Measurements from ENCODE around the gene CUL9. TPM values are rescaled to one million over a fixed set of nuclear protein-coding genes. Genes with fewer than 3 reads are reported as not detected.

CUL9 gene
- total RNA-seq, 1 donor = 34.4 TPM

DNA sequence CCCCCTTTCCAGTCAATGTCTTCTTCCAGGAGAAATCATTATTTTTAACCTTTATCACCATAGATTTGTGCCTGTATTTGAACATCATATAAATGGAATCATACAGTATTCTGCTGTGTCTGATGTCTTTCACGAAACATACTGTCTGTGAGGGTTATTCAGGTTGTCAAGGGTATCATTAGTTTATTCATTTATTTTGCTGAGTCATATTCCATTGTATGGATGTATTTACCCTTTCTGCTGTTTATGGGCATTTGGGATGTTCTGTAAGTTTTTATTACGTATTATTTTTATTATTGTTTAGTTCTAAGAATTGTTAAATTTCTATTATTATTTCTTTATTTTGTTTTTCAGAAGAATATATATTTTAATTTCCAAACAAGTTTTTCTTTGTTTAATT is 25.3 kb downstream of the CUL9 start:
- Histone ChIP-seq H3K36me3 (ENCODE audit: insufficient read depth, low read length) (peaks cover 23% of the 10 kb centered on the region), H3K9me3 (ENCODE audit: low read depth, low read length) (no peaks in the 10 kb centered on the region), H3K79me2 (ENCODE audit: insufficient read depth, low read length) (no peaks in the 10 kb centered on the region), H4K20me1 (ENCODE audit: insufficient read depth, low read length) (no peaks in the 10 kb centered on the region), H3K4me3 (ENCODE audit: insufficient read depth, low read length) (no peak overlapping the region), H2AFZ (ENCODE audit: low read length) (no peak overlapping the region), H3K4me1 (ENCODE audit: insufficient read depth, low read length) (no peaks in the 10 kb centered on the region), H3K4me2 (ENCODE audit: insufficient read depth, low read length) (no peak overlapping the region), H3K27ac (ENCODE audit: low read depth, low read length) (no peak overlapping the region), H3K27me3 (ENCODE audit: insufficient read depth, low read length) (no peaks in the 10 kb centered on the region)
- TF ChIP-seq, protein P1, sequence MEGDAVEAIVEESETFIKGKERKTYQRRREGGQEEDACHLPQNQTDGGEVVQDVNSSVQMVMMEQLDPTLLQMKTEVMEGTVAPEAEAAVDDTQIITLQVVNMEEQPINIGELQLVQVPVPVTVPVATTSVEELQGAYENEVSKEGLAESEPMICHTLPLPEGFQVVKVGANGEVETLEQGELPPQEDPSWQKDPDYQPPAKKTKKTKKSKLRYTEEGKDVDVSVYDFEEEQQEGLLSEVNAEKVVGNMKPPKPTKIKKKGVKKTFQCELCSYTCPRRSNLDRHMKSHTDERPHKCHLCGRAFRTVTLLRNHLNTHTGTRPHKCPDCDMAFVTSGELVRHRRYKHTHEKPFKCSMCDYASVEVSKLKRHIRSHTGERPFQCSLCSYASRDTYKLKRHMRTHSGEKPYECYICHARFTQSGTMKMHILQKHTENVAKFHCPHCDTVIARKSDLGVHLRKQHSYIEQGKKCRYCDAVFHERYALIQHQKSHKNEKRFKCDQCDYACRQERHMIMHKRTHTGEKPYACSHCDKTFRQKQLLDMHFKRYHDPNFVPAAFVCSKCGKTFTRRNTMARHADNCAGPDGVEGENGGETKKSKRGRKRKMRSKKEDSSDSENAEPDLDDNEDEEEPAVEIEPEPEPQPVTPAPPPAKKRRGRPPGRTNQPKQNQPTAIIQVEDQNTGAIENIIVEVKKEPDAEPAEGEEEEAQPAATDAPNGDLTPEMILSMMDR (IDR thresholded peaks at IDR 0.05; ENCODE audit: extremely low read depth, low read depth, low read length) = no peak
- DNase-seq (ENCODE audit: insufficient read length, low spot score, missing footprints) = no peak

DNA sequence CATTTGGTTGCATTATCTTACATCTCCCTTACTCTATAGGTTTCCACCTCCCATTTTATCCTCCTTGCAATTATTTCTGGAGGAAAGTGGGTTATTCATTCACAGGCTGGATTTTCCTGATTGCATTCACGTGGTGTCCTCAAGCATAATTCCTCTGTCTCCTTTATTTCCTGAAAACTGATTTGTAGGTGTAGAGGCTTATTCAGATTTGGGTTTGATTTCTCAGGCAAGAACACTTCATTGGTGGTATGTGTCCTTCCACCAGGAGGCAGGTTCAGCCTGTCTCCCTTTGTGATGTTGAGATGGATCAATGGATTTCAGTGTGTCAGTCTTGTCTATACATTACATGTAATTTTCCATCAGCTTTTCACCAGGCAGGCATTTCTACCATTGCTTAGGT is 30.0 kb downstream of the CUL9 start:
- no peak overlapping the region for H3K4me2 ChIP-seq (ENCODE audit: insufficient read depth, low read length)
- no peaks in the 10 kb centered on the region for H3K27me3 ChIP-seq (ENCODE audit: insufficient read depth, low read length)
- peak; percentile 6 for DNase-seq (ENCODE audit: insufficient read length, low spot score, missing footprints)
- H2AFZ ChIP-seq (ENCODE audit: low read length) = no peak overlapping the region
- no peaks in the 10 kb centered on the region for H3K79me2 ChIP-seq (ENCODE audit: insufficient read depth, low read length)
- no peak overlapping the region for H3K4me3 ChIP-seq (ENCODE audit: insufficient read depth, low read length)
- peaks cover 32% of the 10 kb centered on the region for H3K36me3 ChIP-seq (ENCODE audit: insufficient read depth, low read length)
- no peaks in the 10 kb centered on the region for H3K9me3 ChIP-seq (ENCODE audit: low read depth, low read length)
- no peaks in the 10 kb centered on the region for H3K4me1 ChIP-seq (ENCODE audit: insufficient read depth, low read length)
- no peaks in the 10 kb centered on the region for H4K20me1 ChIP-seq (ENCODE audit: insufficient read depth, low read length)
- TF ChIP-seq, protein P1 (IDR thresholded peaks at IDR 0.05; ENCODE audit: extremely low read depth, low read depth, low read length) = no peak
- H3K27ac ChIP-seq (ENCODE audit: low read depth, low read length) = no peak overlapping the region

DNA sequence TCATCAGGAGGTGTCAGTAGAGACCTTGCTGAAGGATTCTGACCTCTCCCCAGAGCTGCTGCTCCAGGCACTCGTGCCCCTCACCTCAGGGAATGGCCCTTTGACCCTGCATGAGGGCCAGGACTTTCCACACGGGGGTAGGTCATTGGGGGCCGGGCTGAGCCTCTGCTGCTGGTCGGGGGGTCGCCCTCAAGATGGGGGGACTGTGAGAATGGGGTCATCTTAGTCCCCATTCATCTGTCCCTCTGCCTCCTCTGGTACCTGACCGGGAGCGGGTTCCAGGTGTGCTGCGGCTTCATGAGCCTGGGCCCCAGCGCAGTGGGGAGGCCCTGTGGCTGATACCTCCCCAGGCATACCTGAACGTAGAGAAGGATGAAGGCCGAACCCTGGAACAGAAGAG is 31.4 kb downstream of the CUL9 start:
- H3K4me3 ChIP-seq (ENCODE audit: insufficient read depth, low read length) = no peak overlapping the region
- H3K27me3 ChIP-seq (ENCODE audit: insufficient read depth, low read length) = no peaks in the 10 kb centered on the region
- no peak for DNase-seq (ENCODE audit: insufficient read length, low spot score, missing footprints)
- no peaks in the 10 kb centered on the region for H3K4me1 ChIP-seq (ENCODE audit: insufficient read depth, low read length)
- H2AFZ ChIP-seq (ENCODE audit: low read length) = no peak overlapping the region
- TF ChIP-seq, protein P1 (IDR thresholded peaks at IDR 0.05; ENCODE audit: extremely low read depth, low read depth, low read length) = no peak
- no peaks in the 10 kb centered on the region for H3K79me2 ChIP-seq (ENCODE audit: insufficient read depth, low read length)
- peaks cover 34% of the 10 kb centered on the region for H3K36me3 ChIP-seq (ENCODE audit: insufficient read depth, low read length)
- no peaks in the 10 kb centered on the region for H4K20me1 ChIP-seq (ENCODE audit: insufficient read depth, low read length)
- no peak overlapping the region for H3K27ac ChIP-seq (ENCODE audit: low read depth, low read length)
- no peaks in the 10 kb centered on the region for H3K9me3 ChIP-seq (ENCODE audit: low read depth, low read length)
- no peak overlapping the region for H3K4me2 ChIP-seq (ENCODE audit: insufficient read depth, low read length)

DNA sequence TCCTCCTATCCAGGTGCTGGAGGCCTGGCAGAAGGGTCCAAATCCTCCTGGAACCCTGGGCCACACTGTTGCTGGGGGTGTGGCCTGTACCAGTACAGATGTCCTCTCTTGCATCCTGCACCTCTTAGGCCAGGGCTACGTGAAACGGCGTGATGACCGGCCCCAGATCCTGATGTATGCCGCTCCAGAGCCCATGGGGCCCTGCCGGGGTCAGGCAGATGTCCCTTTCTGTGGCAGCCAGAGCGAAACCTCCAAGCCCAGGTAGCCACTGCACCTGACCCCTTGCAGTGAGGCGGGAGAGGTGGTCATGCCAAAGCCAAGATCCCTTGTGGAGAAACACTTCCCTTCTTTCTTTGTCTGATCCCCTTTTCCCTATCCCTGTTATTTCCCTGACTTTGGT is 33.1 kb downstream of the CUL9 start:
- H3K27ac ChIP-seq (ENCODE audit: low read depth, low read length) = no peak overlapping the region
- no peak overlapping the region for H3K4me3 ChIP-seq (ENCODE audit: insufficient read depth, low read length)
- no peak overlapping the region for H3K4me2 ChIP-seq (ENCODE audit: insufficient read depth, low read length)
- H2AFZ ChIP-seq (ENCODE audit: low read length) = no peak overlapping the region
- H3K36me3 ChIP-seq (ENCODE audit: insufficient read depth, low read length) = peaks cover 30% of the 10 kb centered on the region
- H3K79me2 ChIP-seq (ENCODE audit: insufficient read depth, low read length) = no peaks in the 10 kb centered on the region
- no peaks in the 10 kb centered on the region for H3K27me3 ChIP-seq (ENCODE audit: insufficient read depth, low read length)
- no peaks in the 10 kb centered on the region for H3K4me1 ChIP-seq (ENCODE audit: insufficient read depth, low read length)
- TF ChIP-seq, protein P1 (IDR thresholded peaks at IDR 0.05; ENCODE audit: extremely low read depth, low read depth, low read length) = no peak
- no peaks in the 10 kb centered on the region for H4K20me1 ChIP-seq (ENCODE audit: insufficient read depth, low read length)
- no peaks in the 10 kb centered on the region for H3K9me3 ChIP-seq (ENCODE audit: low read depth, low read length)
- no peak for DNase-seq (ENCODE audit: insufficient read length, low spot score, missing footprints)

All from osteoblast (primary cell).